Islet precursor cell (in vitro differentiated cells): ENCODE measurements around the gene GPLD1.
A peak's percentile ranks its signal among the peaks of the same experiment; 100 is the strongest.
"Not testable (repeated sequence)": the region's sequence is repeated elsewhere in the genome, so short reads cannot be mapped to it uniquely, and the experiment has no call there.

Experiments used
- DNase-seq: peaks from one replicate; pipeline ENCODE4 v3.0.0-alpha.2; 2018

GPLD1 gene

DNA sequence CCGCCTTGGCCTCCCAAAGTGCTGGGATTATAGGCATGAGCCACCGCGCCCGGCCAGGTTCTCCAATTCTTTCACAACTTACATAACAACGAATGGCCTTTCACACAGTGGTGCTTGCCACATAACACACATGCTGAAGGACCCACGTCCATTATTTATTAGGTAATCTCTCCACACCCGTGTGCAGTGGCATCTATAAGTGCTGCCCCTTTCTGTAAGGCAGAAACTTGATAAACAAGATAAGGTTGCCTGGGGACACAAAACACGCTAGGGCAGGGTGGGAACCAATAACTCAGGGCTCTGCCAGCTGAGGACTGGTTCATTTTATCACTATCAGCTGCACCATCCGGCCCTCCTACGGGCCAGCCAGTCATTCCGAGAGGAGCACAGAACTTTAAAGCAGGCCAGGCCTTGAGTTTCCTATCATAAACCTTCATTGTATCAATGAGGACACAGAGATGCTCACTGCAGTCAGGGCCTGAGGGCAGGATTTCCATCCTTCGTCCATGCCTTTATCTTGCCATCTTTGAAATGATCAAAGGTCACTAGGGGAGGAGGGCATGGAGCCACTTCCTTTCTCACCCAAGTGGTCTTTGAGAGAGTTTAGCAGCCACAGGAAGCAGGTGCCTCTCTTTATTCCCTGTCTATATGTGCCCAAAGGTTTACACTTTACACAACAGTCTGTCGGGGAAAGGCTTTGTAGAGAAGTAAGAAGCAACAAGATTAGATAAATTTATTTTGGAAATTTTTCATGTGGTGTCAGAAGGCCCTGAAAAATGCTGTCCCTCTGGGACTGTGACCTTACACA lies 37.6 kb downstream of the GPLD1 start:
- DNase-seq, result peak; percentile 61

DNA sequence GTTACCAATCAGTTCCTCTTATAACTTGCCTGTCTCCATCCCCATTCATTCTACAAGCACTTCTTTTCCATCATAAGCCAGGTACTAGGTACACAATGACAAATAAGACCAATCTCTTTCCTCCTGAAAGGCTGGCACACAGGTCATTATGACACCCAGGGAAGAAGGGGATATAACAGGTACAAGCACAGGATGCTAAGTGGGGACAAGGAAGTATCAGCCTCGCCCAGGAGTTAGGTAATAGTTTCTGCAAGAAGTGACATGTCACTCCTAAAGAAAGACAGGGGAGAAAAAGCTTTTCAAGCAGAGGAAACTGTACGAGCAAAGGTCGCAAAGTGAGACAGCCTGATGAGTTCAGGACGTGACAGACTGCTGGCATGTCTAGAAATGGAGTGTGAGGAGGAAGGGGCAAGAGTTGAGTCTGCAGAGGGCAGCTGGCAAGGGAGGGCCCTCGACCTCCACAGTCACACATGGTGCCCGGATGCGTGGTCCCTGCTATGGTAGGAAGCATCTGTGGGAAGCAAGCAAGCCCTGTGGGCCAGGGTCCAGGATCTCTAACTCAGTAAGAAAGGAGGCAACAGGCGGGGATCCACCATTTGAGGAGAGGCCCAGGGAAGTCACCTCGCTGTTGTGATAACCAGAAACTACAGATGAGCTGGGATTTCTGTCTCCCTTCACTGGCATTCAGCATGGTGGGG lies 40.4 kb downstream of the GPLD1 start:
- DNase-seq, result no peak

DNA sequence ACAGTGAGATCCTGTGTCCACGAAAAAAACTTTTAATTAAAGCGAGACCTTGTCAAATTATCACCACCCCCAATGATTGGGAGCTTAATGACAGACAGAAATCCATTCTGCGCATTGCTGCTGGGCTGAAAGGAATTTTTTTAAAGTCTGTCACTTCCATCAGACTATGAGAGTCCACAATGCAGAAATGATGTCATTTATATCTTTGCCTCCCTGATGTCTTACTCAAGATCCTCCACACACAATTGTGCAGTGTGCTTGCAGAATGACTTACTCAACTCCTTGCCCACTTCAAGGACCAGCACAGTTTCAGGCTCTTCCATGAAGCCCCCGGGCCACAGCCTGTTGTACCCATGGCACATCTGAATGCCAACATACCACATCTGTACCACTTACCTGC lies 41.0 kb downstream of the GPLD1 start:
- DNase-seq, result no peak

DNA sequence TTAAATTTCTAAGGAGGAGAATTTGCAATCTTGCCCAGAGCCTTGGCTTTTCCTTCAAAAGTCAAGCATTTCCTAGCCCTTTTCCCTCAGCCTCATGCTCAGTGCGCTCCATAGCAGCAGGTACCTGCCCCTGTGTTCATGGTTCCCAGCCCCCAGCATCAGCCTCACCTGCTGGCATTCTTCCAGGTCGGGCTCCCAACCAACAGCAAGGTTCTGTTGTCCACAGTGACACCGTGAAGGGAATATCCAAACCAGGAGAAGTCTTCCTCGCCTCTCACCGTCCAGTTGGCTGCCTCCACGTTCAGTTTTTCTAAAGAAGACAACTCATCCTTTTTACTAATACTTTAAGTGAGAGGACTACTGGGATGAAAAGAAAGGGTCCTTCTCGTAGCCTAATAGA lies 42.7 kb downstream of the GPLD1 start:
- DNase-seq, result no peak

DNA sequence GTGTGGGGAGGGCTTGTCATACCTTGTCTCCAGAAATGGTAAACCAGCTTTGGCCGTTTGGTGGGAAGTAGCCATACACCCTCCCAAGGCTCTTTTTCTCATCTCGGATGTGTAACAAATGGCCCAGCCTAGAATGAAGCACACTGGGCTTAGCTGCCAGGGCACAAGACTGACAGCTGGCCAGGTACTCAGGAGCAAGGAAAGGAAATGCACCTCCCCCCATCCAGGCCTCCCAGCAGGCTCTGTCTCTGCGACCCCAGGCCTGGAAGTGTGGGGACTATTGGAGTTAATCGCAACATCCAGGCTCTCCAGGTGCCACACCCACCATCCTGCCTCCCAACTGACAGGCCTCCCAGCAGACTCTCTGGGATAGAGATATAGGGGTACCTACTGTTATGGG lies 43.7 kb downstream of the GPLD1 start:
- DNase-seq, result no peak

DNA sequence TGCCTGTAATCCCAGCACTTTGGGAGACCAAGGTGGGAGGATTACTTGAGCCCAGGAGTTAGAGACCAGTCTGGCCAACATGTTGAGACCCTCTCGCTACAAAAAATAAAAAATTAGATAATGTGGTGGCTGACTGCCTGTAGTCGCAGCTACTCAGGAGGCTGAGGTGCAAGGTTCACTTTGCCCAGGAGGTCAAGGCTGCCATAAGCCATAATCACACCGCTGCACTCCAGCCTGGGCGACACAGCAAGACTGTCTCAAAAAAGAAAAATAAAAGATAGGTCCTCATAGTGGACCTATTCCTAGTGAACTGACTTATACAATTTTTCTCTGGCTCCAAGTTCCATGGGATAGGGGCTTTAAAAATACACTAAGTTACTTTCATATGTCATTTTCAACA lies 44.8 kb downstream of the GPLD1 start:
- no peak for DNase-seq

DNA sequence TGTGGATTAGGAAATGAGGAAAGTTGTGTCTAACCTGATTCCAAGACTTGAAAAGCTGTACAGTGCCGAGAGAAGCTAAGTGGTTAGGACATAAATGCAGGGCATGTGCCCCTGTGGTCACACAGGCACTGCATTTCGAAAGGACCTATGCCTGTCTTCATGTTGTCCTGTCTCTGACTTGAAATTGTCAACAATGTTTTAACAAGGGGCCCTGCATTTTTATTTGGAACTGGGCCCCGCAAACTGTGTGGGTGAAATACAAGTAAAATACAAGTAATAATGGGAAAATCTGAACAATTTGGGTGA lies 47.8 kb downstream of the GPLD1 start:
- no peak for DNase-seq

DNA sequence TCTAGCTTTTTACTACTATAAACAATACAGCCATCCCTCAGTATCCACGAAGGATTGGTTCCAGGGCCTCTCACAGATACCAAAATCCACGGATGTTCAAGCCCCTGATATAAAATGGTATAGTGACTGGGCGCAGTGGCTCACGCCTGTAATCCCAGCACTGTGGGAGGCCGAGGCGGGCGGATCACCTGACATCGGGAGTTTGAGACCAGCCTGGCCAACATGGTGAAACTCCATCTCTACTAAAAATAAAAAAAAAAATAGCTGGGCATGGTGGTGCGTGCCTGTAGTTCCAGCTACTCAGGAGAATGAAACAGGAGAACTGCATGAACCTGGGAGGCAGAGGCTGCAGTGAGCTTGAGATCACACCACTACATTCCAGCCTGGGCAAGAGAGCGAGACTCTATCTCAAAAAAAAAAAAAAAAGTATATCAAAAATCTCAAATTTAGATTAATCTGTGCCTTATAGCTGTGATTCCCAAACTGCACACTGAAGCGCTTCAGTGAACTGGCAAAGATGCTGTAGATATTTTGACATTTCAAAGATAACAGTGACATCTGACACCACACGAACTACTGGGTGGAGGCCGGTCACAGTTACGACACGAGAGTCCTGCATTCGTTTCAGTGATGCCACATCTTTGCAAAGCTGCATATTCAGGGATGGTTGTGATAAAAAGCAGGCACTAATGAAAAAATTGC lies 48.3 kb downstream of the GPLD1 start:
- DNase-seq, result no peak

DNA sequence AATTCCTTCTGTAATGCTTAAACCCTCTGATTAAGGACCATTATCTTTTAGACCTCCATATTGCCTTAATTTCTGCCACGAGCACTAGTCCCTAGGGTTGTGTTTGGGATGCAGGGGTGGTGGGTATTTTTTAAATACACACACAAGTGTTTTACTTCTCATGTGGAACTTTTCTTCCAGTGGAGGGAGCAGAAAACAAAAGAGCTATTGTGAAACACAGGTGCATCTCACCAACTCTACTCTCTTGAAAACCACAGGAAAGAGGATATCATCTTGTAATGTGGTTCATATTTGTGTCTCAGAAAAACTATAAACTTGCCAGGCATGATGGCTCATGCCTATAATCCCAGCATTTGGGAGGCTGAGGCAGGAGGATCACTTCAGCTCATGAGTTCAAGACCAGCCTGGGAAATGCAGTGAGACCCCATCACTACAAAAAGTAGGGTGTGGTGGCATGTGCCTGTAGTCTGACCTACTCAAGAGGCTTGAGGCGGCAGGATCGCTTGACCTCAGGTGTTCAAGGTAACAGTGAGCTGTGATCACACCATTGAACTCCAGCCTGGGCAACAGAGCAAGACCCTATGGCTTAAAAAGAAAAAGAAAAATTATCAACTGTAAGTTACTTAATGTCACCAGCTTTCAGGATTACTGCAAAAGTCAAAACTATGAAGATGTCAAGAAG lies 49.4 kb downstream of the GPLD1 start:
- DNase-seq, result no peak

DNA sequence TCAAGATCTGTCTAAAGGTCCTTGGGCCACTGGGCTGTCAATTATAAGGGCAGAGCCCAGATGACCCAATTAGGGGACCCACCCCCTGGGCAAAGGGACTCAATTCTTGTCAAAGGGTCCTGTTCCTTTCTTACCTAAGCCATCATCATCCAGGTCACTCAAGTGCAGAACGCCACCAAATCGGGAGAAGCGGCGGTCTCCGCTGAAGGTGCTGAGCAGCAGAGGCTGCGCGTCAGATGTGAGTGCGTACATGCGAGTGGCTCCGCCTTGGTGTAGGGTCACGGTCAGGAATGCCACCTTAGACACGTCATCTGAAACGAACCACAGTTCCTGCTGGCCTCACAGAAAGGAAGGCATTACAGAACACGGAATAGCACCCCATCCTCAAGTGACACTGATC lies 52.4 kb downstream of the GPLD1 start:
- DNase-seq, result no peak

DNA sequence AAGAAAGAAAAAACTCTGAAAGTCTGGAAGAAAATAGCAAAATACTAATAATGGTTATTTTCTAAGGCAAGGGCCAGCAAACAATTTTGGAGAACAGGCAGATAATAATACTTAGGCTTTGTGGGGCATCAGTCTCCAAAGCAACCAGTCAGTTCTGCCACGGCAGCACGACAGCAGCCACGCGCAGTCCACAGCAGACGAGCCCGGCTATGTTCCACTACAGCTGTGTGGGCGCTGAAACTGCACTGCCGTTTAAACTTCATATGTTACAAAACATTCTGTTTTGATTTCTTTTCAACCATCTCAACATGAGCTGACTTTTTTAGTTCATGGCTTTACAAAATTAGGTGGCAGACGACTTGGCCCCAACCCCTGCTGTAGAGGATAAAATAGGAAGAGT lies 56.8 kb downstream of the GPLD1 start:
- DNase-seq, result no peak

DNA sequence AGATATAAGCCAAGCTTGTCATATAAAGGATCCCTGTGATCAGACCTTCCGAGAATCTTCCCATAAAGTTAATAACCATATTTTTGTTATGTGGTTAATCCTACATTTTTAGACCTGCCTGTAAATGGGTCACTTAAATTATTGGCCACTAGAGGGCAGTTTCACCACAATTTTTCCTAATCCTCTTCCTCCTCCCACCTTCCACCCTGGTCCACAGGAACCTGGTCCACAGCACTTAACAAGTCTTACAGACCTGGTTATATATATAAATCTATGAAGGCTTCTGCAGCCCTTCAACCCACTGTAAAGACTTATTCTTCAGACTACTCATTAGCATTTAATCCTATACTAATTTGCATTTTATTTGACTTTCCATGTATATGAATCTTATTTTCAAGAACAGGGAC lies 58.3 kb downstream of the GPLD1 start:
- DNase-seq, result no peak

DNA sequence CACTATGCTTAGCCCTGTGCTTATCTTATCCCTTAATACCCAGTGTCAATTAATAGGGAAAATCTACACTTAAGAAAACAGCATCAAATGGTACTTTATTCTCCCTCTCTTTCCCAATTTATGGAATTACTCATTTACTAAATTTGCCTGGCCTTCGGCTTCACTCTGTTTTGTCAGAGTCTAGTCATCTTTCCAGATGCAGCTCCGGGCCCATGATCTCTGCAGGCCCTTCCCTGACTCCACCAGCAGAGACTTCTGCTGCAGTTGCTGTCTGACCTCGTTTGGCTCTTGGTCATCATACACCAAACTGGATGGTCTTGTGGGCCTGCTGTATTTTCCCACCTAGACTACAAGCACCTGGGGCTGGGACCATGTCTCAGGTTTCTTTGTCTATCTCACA lies 59.3 kb downstream of the GPLD1 start:
- DNase-seq, result no peak

DNA sequence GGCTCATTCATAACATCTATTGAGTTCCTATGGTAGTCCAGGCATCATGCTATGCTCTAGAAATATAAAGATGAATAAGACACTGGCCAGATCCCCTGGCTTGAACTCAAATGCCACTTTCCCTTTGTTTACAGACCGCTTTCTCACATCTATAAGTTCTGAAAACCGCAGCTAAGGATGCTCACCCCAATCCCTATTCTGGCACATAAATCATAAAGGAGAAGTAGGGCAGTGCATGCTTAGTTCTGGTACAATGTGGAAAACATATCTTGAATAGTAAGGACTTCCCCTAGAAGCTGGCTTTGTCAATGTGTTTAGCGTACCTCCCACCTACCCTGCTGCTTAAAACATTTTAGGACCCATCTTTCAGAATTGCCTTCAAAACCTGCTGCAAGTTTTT lies 60.2 kb downstream of the GPLD1 start:
- no peak for DNase-seq

DNA sequence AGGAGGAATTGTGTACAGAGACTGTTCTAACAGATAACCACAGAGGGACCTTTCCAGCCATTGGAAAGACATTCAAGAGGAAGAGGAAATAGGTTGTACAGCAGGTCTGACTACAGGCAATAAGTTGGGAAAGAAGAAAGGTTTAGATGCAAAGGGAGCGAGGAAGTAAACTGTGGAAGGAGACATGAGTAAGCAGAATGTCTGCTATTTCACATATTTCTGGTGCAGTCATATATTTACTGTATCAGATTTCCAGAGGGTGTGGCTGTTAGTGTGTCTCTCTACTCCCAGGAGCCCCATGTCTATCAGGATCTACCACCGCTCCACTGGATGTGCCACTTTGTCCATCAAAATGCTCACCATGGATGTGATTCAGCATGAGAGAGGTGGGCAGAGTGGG lies 60.8 kb downstream of the GPLD1 start:
- DNase-seq, result no peak

DNA sequence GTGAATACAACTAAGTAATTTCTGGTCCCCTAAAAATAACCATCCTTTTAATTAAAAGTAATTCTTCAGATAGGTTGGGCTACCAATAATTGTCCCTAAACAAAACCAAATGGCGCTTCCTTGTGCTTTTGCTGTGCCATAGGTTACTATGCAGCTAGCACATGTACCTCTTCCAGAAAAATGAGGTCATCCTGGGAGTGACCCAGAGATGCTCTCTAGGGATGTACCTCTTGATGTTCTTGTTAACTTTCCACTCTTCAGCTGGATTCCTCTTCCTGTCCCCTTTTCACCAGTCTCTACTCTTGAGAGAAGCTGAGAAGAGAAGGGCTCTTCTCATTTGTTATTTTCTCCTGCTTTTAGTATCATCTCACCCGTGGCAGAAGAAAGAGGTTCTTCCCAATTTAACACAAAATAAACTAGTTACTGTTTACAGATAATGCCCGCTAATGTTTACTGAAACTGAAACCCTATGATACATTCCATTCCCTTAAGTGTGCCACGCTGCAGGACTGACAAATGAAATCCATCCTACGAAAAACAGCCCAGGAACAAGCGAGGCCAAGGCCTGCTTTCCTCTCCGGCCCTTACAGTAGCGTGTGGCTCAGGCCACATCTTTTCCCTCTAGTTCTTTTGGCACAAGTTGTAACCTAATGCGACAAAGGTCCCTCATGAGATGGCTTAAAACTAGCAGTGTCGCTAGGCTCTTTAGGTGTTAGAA lies 62.5 kb downstream of the GPLD1 start:
- no peak for DNase-seq

DNA sequence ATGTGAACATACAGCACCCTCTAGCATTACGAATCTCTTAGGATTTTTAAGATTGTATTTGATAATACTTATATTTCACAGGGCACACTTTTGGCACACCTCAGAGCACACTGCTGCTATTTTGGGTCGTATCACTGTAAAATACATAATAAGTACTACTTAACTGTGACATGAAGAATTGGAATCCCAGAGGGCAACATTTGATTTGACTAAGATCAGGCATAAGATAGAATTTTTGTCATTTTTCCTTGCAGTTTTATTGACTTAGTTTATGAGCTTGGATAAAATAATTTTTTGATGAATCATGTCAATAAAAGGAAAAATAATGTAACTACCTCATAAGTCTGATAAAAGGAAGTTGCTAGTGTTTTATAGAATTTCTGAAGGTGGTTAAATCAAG lies 64.3 kb downstream of the GPLD1 start:
- DNase-seq, result no peak

DNA sequence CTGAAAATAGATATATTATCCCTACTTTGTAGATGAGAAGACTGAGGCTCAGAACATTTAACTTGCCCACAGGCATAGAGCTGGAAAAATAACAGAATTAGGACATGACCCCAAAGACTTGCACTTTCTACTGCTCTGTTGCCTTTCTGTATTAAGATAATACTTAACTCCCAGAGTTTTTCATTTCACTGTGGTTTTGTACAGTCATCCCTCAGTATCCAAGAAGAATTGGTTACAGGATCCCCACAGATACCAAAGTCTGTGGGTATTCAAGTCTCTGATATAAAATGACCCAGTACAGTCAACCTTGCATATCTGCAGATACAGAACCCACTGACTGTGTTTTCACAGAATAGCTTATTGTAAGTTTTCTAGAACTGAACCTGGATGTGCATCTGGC lies 69.9 kb downstream of the GPLD1 start:
- DNase-seq, result no peak

DNA sequence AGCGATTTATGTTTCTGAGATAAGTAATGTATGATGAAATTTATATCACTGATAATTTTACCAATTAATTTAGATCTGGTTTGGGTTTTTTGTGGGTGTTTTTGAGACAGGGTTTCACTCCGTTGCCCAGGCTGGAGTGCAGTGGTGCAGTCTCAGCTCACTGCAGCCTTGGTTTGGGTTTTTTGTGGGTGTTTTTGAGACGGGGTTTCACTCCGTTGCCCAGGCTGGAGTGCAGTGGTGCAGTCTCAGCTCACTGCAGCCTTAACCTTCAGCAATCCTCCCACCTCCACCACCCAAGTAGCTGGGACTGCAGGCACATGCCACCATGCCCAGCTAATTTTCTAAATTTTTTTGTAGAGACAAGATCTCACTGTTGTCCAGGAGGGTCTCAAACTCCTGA lies 73.6 kb downstream of the GPLD1 start:
- DNase-seq, result no peak

DNA sequence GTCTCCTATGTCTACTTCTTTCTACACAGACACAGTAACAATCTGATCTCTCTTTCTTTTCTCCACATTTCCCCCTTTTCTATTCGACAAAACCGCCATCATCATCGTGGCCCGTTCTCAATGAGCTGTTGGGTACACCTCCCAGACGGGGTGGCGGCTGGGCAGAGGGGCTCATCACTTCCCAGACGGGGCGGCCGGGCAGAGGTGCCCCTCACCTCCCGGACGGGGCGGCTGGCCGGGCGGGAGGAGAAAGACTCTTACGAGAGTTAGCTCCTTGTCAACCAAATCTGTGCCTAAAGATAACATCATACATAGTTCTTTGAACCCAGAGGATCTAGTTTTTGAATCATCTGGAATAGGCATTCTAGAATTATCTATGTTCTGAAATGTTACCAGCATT lies 74.8 kb downstream of the GPLD1 start:
- not testable (repeated sequence) for DNase-seq

DNA sequence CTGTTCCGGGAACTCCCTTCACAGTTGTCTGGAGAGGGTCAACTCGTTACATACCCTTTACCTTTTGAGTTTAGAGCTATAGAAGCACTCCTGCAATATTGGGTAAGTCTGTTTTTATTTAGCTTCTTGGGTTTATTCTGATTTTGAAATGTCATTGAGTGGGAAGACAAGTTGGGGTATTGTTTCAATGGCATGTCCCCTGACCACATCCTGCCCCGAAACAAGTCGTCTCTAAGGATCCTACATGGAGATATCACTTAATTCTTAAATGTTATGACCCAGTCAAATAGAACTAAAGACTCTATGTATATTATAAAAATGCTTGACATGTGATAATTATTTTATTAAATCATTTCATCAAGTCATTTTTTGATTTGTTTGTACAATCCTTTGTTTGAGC lies 77.1 kb downstream of the GPLD1 start:
- DNase-seq, result no peak

DNA sequence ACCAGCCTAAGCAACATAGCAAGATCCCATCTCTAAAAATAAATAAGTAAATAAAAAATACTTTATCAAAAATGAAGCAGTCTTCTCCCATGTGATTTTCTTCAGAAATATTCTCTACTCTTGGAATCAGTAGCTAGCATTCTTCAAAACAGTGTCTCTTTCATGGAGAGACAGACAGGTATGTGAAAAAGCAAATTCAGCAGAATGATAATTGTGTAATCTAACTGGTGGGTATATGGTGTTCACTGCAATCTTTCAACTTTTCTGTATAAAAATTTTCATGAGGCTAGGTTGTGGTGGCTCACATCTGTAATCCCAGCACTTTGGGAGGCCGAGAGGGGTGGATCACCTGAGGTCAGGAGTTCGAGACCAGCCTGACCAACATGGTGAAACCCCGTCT lies 78.8 kb downstream of the GPLD1 start:
- DNase-seq, result no peak
